ENCODE data around the gene ZNF10.

Gene ZNF10

GRCh38 chr12:133130038-133130807 is at the start of gene ZNF10, which contains the start of gene ZNF891:
TSS of gene ZNF10 (plus strand) at chr12:133130627. CDS start at chr12:133144493, 13,866 bp downstream.
TSS of gene ZNF891 (minus strand) at chr12:133130274. CDS start at chr12:133121918, 8,356 bp downstream.
- in situ Hi-C loops (cut with HindIII; ENCODE audit: low sequenced_read_pairs) = no loop called here

GRCh38 chr12:133081159-133081780 is 49.2 kb upstream of the ZNF10 start:
- in situ Hi-C loops (cut with HindIII; ENCODE audit: low sequenced_read_pairs) = no loop called here

- in situ Hi-C loops (cut with HindIII; ENCODE audit: low sequenced_read_pairs) = no loop called here
Observed at GRCh38 chr12:133083345-133083744, 47.1 kb upstream of the ZNF10 start.

GRCh38 chr12:133105620-133106019 is 24.8 kb upstream of the ZNF10 start:
- in situ Hi-C loops (cut with HindIII; ENCODE audit: low sequenced_read_pairs) = loop anchor here (5.0 kb wide), 1 partner anchor 48 kb away; no protein-coding TSS in a partner anchor

- in situ Hi-C loops (cut with HindIII; ENCODE audit: low sequenced_read_pairs) = loop anchor here (5.0 kb wide), 1 partner anchor 49 kb away; no protein-coding TSS in a partner anchor
Observed at GRCh38 chr12:133106253-133106652, 24.2 kb upstream of the ZNF10 start.

- in situ Hi-C loops (cut with HindIII; ENCODE audit: low sequenced_read_pairs) = loop anchor here (5.0 kb wide), 1 partner anchor 50 kb away; no protein-coding TSS in a partner anchor
Observed at GRCh38 chr12:133107121-133107520, 23.3 kb upstream of the ZNF10 start.

GRCh38 chr12:133108150-133108549 is 22.3 kb upstream of the ZNF10 start:
- in situ Hi-C loops (cut with HindIII; ENCODE audit: low sequenced_read_pairs) = loop anchor here (5.0 kb wide), 1 partner anchor 51 kb away; no protein-coding TSS in a partner anchor

- in situ Hi-C loops (cut with HindIII; ENCODE audit: low sequenced_read_pairs) = no loop called here
Observed at GRCh38 chr12:133120385-133121191, 9.8 kb upstream of the ZNF10 start.

GRCh38 chr12:133124674-133125073 is 5.8 kb upstream of the ZNF10 start:
- in situ Hi-C loops (cut with HindIII; ENCODE audit: low sequenced_read_pairs) = no loop called here

GRCh38 chr12:133129368-133130037 is 924 bp upstream of the ZNF10 start:
- in situ Hi-C loops (cut with HindIII; ENCODE audit: low sequenced_read_pairs) = no loop called here

- in situ Hi-C loops (cut with HindIII; ENCODE audit: low sequenced_read_pairs) = no loop called here
Observed at GRCh38 chr12:133130808-133131128, 341 bp downstream of the ZNF10 start.

- in situ Hi-C loops (cut with HindIII; ENCODE audit: low sequenced_read_pairs) = no loop called here
Observed at GRCh38 chr12:133135747-133136146, 5.3 kb downstream of the ZNF10 start.

GRCh38 chr12:133145981-133146380 is 15.6 kb downstream of the ZNF10 start:
- in situ Hi-C loops (cut with HindIII; ENCODE audit: low sequenced_read_pairs) = no loop called here

- in situ Hi-C loops (cut with HindIII; ENCODE audit: low sequenced_read_pairs) = no loop called here
Observed at GRCh38 chr12:133156125-133156690, 25.8 kb downstream of the ZNF10 start.

GRCh38 chr12:133165776-133166175 is 35.3 kb downstream of the ZNF10 start:
- in situ Hi-C loops (cut with HindIII; ENCODE audit: low sequenced_read_pairs) = no loop called here

- in situ Hi-C loops (cut with HindIII; ENCODE audit: low sequenced_read_pairs) = no loop called here
Observed at GRCh38 chr12:133172491-133172890, 42.1 kb downstream of the ZNF10 start.

- in situ Hi-C loops (cut with HindIII; ENCODE audit: low sequenced_read_pairs) = no loop called here
Observed at GRCh38 chr12:133174901-133175300, 44.5 kb downstream of the ZNF10 start.

- in situ Hi-C loops (cut with HindIII; ENCODE audit: low sequenced_read_pairs) = no loop called here
Observed at GRCh38 chr12:133180669-133181068, 50.2 kb downstream of the ZNF10 start.

GRCh38 chr12:133181238-133181959 is 51.0 kb downstream of the ZNF10 start, which contains the start of gene ZNF268:
TSS of gene ZNF268 (plus strand) at chr12:133181495. CDS start at chr12:133181998, 503 bp downstream.
- in situ Hi-C loops (cut with HindIII; ENCODE audit: low sequenced_read_pairs) = no loop called here

- in situ Hi-C loops (cut with HindIII; ENCODE audit: low sequenced_read_pairs) = no loop called here
Observed at GRCh38 chr12:133190176-133190575, 59.7 kb downstream of the ZNF10 start.

All from endothelial cell of hepatic sinusoid (primary cell).